IPS-20b (cell line): ENCODE measurements around the gene WFDC5.

Experiments used
- H3K27ac ChIP-seq: one replicate; pipeline ENCODE4 v1.5.1; 2013; ENCODE audit warnings: low read length
- H3K27me3 ChIP-seq: 2 replicates; pipeline ENCODE4 v1.6.1; 2013; ENCODE audit warnings: mild to moderate bottlenecking, low read length, inconsistent platforms; ENCODE audit not compliant: insufficient read depth
- H3K36me3 ChIP-seq: 2 replicates; pipeline ENCODE4 v1.6.1; 2013; ENCODE audit warnings: low read depth, mild to moderate bottlenecking, inconsistent platforms, low read length, moderate library complexity; ENCODE audit not compliant: insufficient read depth
- H3K4me1 ChIP-seq: 2 replicates; pipeline ENCODE4 v1.6.1; 2013; ENCODE audit warnings: mild to moderate bottlenecking, control low read depth, inconsistent platforms, low read length, moderate library complexity; ENCODE audit not compliant: insufficient read depth
- H3K4me3 ChIP-seq: 2 replicates; pipeline ENCODE4 v1.5.1; 2013; ENCODE audit warnings: mild to moderate bottlenecking, low read length, inconsistent platforms
- H3K9ac ChIP-seq: 2 replicates; pipeline ENCODE4 v1.6.1; 2013; ENCODE audit warnings: low read depth, mild to moderate bottlenecking, inconsistent platforms, low read length, moderate library complexity
- H3K9me3 ChIP-seq: 2 replicates; pipeline ENCODE4 v1.6.1; 2013; ENCODE audit warnings: mild to moderate bottlenecking, low read depth, low read length, inconsistent platforms; ENCODE audit not compliant: insufficient read depth

The WFDC5 gene

GRCh38 chr20:45098103-45098773 lies 16.7 kb downstream of the WFDC5 start:
- Histone ChIP-seq H3K27ac (no peak overlapping the region), H3K9me3 (no peaks in the 10 kb centered on the region), H3K4me3 (peak overlapping the region; percentile 47; the same call in 1 of the 2 replicates), H3K4me1 (no peaks in the 10 kb centered on the region; the same call in none of the 2 replicates), H3K36me3 (no peaks in the 10 kb centered on the region), H3K27me3 (peaks cover 60% of the 10 kb centered on the region), H3K9ac (no peak overlapping the region)

GRCh38 chr20:45097485-45098102 lies 17.4 kb downstream of the WFDC5 start:
- H3K4me3 ChIP-seq: no peak overlapping the region
- no peak overlapping the region for H3K9ac ChIP-seq
- no peak overlapping the region for H3K27ac ChIP-seq
- H3K27me3 ChIP-seq: peaks cover 60% of the 10 kb centered on the region
- no peaks in the 10 kb centered on the region for H3K9me3 ChIP-seq
- no peaks in the 10 kb centered on the region for H3K36me3 ChIP-seq
- no peaks in the 10 kb centered on the region; the same call in none of the 2 replicates for H3K4me1 ChIP-seq

- H3K36me3 ChIP-seq: no peaks in the 10 kb centered on the region
- no peaks in the 10 kb centered on the region; the same call in none of the 2 replicates for H3K4me1 ChIP-seq
- no peak overlapping the region for H3K9ac ChIP-seq
- H3K4me3 ChIP-seq: no peak overlapping the region
- no peak overlapping the region for H3K27ac ChIP-seq
- H3K27me3 ChIP-seq: peaks cover 59% of the 10 kb centered on the region
- no peaks in the 10 kb centered on the region for H3K9me3 ChIP-seq
Measured at GRCh38 chr20:45096781-45097180, 18.2 kb downstream of the WFDC5 start.

- no peaks in the 10 kb centered on the region for H3K36me3 ChIP-seq
- H3K27me3 ChIP-seq: peaks cover 50% of the 10 kb centered on the region
- no peaks in the 10 kb centered on the region for H3K9me3 ChIP-seq
- H3K4me1 ChIP-seq: no peaks in the 10 kb centered on the region; the same call in 1 of the 2 replicates
- no peak overlapping the region for H3K27ac ChIP-seq
- no peak overlapping the region for H3K9ac ChIP-seq
- H3K4me3 ChIP-seq: no peak overlapping the region
Measured at GRCh38 chr20:45095805-45096238, 19.2 kb downstream of the WFDC5 start.

- no peaks in the 10 kb centered on the region; the same call in 1 of the 2 replicates for H3K4me1 ChIP-seq
- H3K4me3 ChIP-seq: no peak overlapping the region
- no peak overlapping the region for H3K27ac ChIP-seq
- H3K9ac ChIP-seq: no peak overlapping the region
- H3K9me3 ChIP-seq: no peaks in the 10 kb centered on the region
- no peaks in the 10 kb centered on the region for H3K36me3 ChIP-seq
- peaks cover 42% of the 10 kb centered on the region for H3K27me3 ChIP-seq
Measured at GRCh38 chr20:45094864-45095574, 20.0 kb downstream of the WFDC5 start.

GRCh38 chr20:45094201-45094600 lies 20.8 kb downstream of the WFDC5 start:
- H3K4me1 ChIP-seq: no peaks in the 10 kb centered on the region; the same call in 1 of the 2 replicates
- H3K27me3 ChIP-seq: peaks cover 34% of the 10 kb centered on the region
- H3K4me3 ChIP-seq: no peak overlapping the region
- no peaks in the 10 kb centered on the region for H3K9me3 ChIP-seq
- H3K9ac ChIP-seq: no peak overlapping the region
- H3K36me3 ChIP-seq: no peaks in the 10 kb centered on the region
- no peak overlapping the region for H3K27ac ChIP-seq

- no peaks in the 10 kb centered on the region for H3K36me3 ChIP-seq
- no peak overlapping the region for H3K4me3 ChIP-seq
- no peaks in the 10 kb centered on the region for H3K9me3 ChIP-seq
- no peak overlapping the region for H3K9ac ChIP-seq
- no peak overlapping the region for H3K27ac ChIP-seq
- H3K27me3 ChIP-seq: peaks cover 21% of the 10 kb centered on the region
- no peaks in the 10 kb centered on the region for H3K4me1 ChIP-seq
Measured at GRCh38 chr20:45092898-45093297, 22.1 kb downstream of the WFDC5 start.

GRCh38 chr20:45091366-45091765 lies 23.6 kb downstream of the WFDC5 start:
- no peaks in the 10 kb centered on the region for H3K36me3 ChIP-seq
- H3K4me3 ChIP-seq: no peak overlapping the region
- no peak overlapping the region for H3K27ac ChIP-seq
- peaks cover 5% of the 10 kb centered on the region; the same call in 1 of the 2 replicates for H3K27me3 ChIP-seq
- no peak overlapping the region for H3K9ac ChIP-seq
- H3K9me3 ChIP-seq: no peaks in the 10 kb centered on the region
- H3K4me1 ChIP-seq: no peaks in the 10 kb centered on the region

GRCh38 chr20:45090481-45090880 lies 24.5 kb downstream of the WFDC5 start:
- Histone ChIP-seq H3K27ac (no peak overlapping the region), H3K27me3 (no peaks in the 10 kb centered on the region), H3K9me3 (no peaks in the 10 kb centered on the region), H3K4me1 (no peaks in the 10 kb centered on the region), H3K4me3 (no peak overlapping the region), H3K9ac (no peak overlapping the region), H3K36me3 (no peaks in the 10 kb centered on the region)

GRCh38 chr20:45088247-45088646 lies 26.7 kb downstream of the WFDC5 start:
- no peaks in the 10 kb centered on the region for H3K4me1 ChIP-seq
- no peak overlapping the region for H3K4me3 ChIP-seq
- no peaks in the 10 kb centered on the region for H3K36me3 ChIP-seq
- no peak overlapping the region for H3K9ac ChIP-seq
- H3K9me3 ChIP-seq: no peaks in the 10 kb centered on the region
- no peak overlapping the region for H3K27ac ChIP-seq
- H3K27me3 ChIP-seq: no peaks in the 10 kb centered on the region

GRCh38 chr20:45087814-45088213 lies 27.2 kb downstream of the WFDC5 start:
- Histone ChIP-seq H3K9me3 (no peaks in the 10 kb centered on the region), H3K4me3 (no peak overlapping the region), H3K4me1 (no peaks in the 10 kb centered on the region), H3K27me3 (no peaks in the 10 kb centered on the region), H3K9ac (no peak overlapping the region), H3K36me3 (peaks cover 3% of the 10 kb centered on the region; the same call in 1 of the 2 replicates), H3K27ac (no peak overlapping the region)
